GM23338 (cell line): ENCODE data around the gene ZDHHC11B. TPM values are rescaled to one million over a fixed set of nuclear protein-coding genes. Genes with fewer than 3 reads are reported as not detected.

ENCODE experiments used
- ATAC-seq: fragments of 200-7000 bp; cut with Tn5 transposase; 3 replicates; pipeline ENCODE4 v1.9.1; 2020
- DNase-seq: peaks from one replicate; pipeline ENCODE4 v3.0.0-alpha.2; 2015; ENCODE audit warnings: low spot score
- H2AFZ ChIP-seq: fragments of 200-600 bp; sonication (generic); 2 replicates; pipeline ENCODE4 v1.8.0; 2016; ENCODE audit warnings: antibody characterized with exemption, mild to moderate bottlenecking, moderate library complexity
- H3F3A ChIP-seq: fragments of 200-600 bp; sonication (generic); replicated peaks from 2 replicates; pipeline ENCODE4 v1.8.0; 2017; ENCODE audit warnings: antibody characterized with exemption, mixed run types, low read depth
- H3K27ac ChIP-seq: fragments of 200-600 bp; sonication (generic); 2 replicates; pipeline ENCODE4 v1.6.1; 2016; ENCODE audit warnings: low read depth
- H3K27me3 ChIP-seq: fragments of 200-600 bp; sonication (generic); 2 replicates; pipeline ENCODE4 v1.8.0; 2016; ENCODE audit warnings: mild to moderate bottlenecking, mixed run types, moderate library complexity; ENCODE audit not compliant: insufficient read depth
- H3K36me3 ChIP-seq: fragments of 200-600 bp; sonication (generic); 2 replicates; pipeline ENCODE4 v1.8.0; 2016; ENCODE audit warnings: mild to moderate bottlenecking; ENCODE audit not compliant: insufficient read depth
- H3K4me1 ChIP-seq: fragments of 200-600 bp; sonication (generic); 2 replicates; pipeline ENCODE4 v1.8.0; 2016; ENCODE audit warnings: mild to moderate bottlenecking, moderate library complexity; ENCODE audit not compliant: insufficient read depth
- H3K4me2 ChIP-seq: fragments of 200-600 bp; sonication (generic); 2 replicates; pipeline ENCODE4 v1.7.1; 2017; ENCODE audit warnings: mixed run types
- H3K4me3 ChIP-seq: fragments of 200-600 bp; sonication (generic); 2 replicates; pipeline ENCODE4 v1.6.1; 2016; ENCODE audit warnings: mixed run types
- H3K79me2 ChIP-seq: fragments of 200-600 bp; sonication (generic); replicated peaks from 2 replicates; pipeline ENCODE4 v1.8.0; 2017; ENCODE audit warnings: mild to moderate bottlenecking; ENCODE audit not compliant: insufficient read depth
- H3K9me2 ChIP-seq: fragments of 200-600 bp; sonication (generic); 2 replicates; pipeline ENCODE4 v1.8.0; 2017; ENCODE audit not compliant: insufficient read depth
- H4K20me1 ChIP-seq: fragments of 200-600 bp; sonication (generic); replicated peaks from 2 replicates; pipeline ENCODE4 v1.8.0; 2017; ENCODE audit warnings: mild to moderate bottlenecking; ENCODE audit not compliant: insufficient read depth
- H3K27ac Mint-ChIP-seq: 2 replicates; pipeline ENCODE4 v1.8.0; 2020; ENCODE audit warnings: inconsistent platforms, mild to moderate bottlenecking, moderate library complexity, mixed read lengths
- H3K27me3 Mint-ChIP-seq: 3 replicates; pipeline ENCODE4 v1.8.0; 2022; ENCODE audit warnings: low read depth, mild to moderate bottlenecking, moderate library complexity, mixed read lengths, inconsistent platforms; ENCODE audit not compliant: insufficient read depth, poor library complexity
- H3K36me3 Mint-ChIP-seq: 3 replicates; pipeline ENCODE4 v1.8.0; 2021; ENCODE audit warnings: low read depth, mild to moderate bottlenecking, inconsistent platforms, moderate library complexity, mixed read lengths
- H3K4me1 Mint-ChIP-seq: 3 replicates; pipeline ENCODE4 v1.8.0; 2020; ENCODE audit warnings: mild to moderate bottlenecking, inconsistent platforms, mixed read lengths
- H3K4me3 Mint-ChIP-seq: 3 replicates; pipeline ENCODE4 v1.8.0; 2021; ENCODE audit warnings: moderate library complexity, mild to moderate bottlenecking, inconsistent platforms, mixed read lengths
- H3K9me3 Mint-ChIP-seq: 3 replicates; pipeline ENCODE4 v1.8.0; 2020; ENCODE audit warnings: moderate library complexity, mild to moderate bottlenecking, inconsistent platforms, mixed read lengths
- CREB1 ChIP-seq: fragments of 250-450 bp; sonication (Bioruptor Pico); IDR thresholded peaks from 2 replicates; pipeline ENCODE4 v1.5.0; 2020; ENCODE audit warnings: low read depth, mild to moderate bottlenecking, moderate library complexity
- EZH2 ChIP-seq: fragments of 200-600 bp; sonication (generic); IDR thresholded peaks from one replicate; pipeline ENCODE4 v1.8.0; 2017; ENCODE audit warnings: antibody characterized with exemption, mild to moderate bottlenecking, low read depth; ENCODE audit not compliant: unreplicated experiment
- EZH2phosphoT487 ChIP-seq: fragments of 200-600 bp; sonication (generic); IDR thresholded peaks from one replicate; pipeline ENCODE4 v1.8.1; 2018; ENCODE audit warnings: antibody characterized with exemption; ENCODE audit not compliant: unreplicated experiment
- JUNB ChIP-seq: IDR thresholded peaks from one replicate; pipeline ENCODE4 v1.6.1; 2016; ENCODE audit warnings: antibody characterized with exemption; ENCODE audit not compliant: unreplicated experiment
- NANOG ChIP-seq: IDR thresholded peaks from 2 replicates; pipeline ENCODE4 v1.6.1; 2016; ENCODE audit warnings: antibody characterized with exemption, borderline replicate concordance
- POLR2AphosphoS5 ChIP-seq: IDR thresholded peaks from 2 replicates; pipeline ENCODE4 v1.6.1; 2016; ENCODE audit warnings: antibody characterized with exemption, low read depth
- STAT1 ChIP-seq: IDR thresholded peaks from one replicate; pipeline ENCODE4 v1.6.1; 2016; ENCODE audit warnings: antibody characterized with exemption; ENCODE audit not compliant: unreplicated experiment
- ZNF114 ChIP-seq: fragments of 250-450 bp; sonication (Bioruptor Pico); IDR thresholded peaks from 2 replicates; pipeline ENCODE4 v1.5.0; 2020; ENCODE audit warnings: mild to moderate bottlenecking, moderate library complexity
- ZNF331 ChIP-seq: fragments of 250-450 bp; sonication (Bioruptor Pico); IDR thresholded peaks from 2 replicates; pipeline ENCODE4 v1.5.0; 2020; ENCODE audit warnings: low read depth, mild to moderate bottlenecking, moderate library complexity
- polyA plus RNA-seq: library from polyadenylated mRNA; unstranded; fragments of >200 nt; fragmentation: Nextera tagmentation; extraction: Ambion mirVana; gene quantifications from 2 replicates; pipeline ENCODE4 v1.2.1, GENCODE V29; 2016
- total RNA-seq: library from RNA; depleted of rRNA; stranded (reverse); fragments of >200 nt; shearing (Covaris generic); gene quantifications from 2 replicates; pipeline ENCODE4 v1.2.3, GENCODE V29; 2014
- TF ChIP-seq, protein P1 (sequence below): fragments of 250-450 bp; sonication (Bioruptor Pico); IDR thresholded peaks from 2 replicates; pipeline ENCODE4 v1.5.0; 2020; ENCODE audit warnings: mild to moderate bottlenecking, moderate library complexity
- TF ChIP-seq, protein P2 (sequence below): IDR thresholded peaks from one replicate; pipeline ENCODE4 v1.6.1; 2018; ENCODE audit warnings: antibody characterized with exemption; ENCODE audit not compliant: unreplicated experiment
- TF ChIP-seq, protein P3 (sequence below): IDR thresholded peaks from 2 replicates; pipeline ENCODE4 v1.6.1; 2016; ENCODE audit warnings: antibody characterized with exemption
- TF ChIP-seq, protein P4 (sequence below), 2 experiments: fragments of 200-600 bp in 1 of 2; sonication (generic) in 1 of 2; conservative IDR thresholded peaks; 2 replicates each; pipeline versions ENCODE4 v1.5.1 to v1.6.1; 2016 to 2017; ENCODE audit warnings: antibody characterized with exemption in 2 of 2, low read depth in 2 of 2, mild to moderate bottlenecking in 2 of 2, moderate library complexity in 1 of 2

Gene ZDHHC11B
- total and polyA plus RNA-seq, 2 experiments from 2014 or later, result 0.89 to 1.2 TPM

GRCh38 chr5:675871-676698 lies 108.4 kb downstream of the ZDHHC11B start:
- no peak overlapping the region for H3K27ac ChIP-seq
- no peak for ATAC-seq
- no peak overlapping the region for H3K4me2 ChIP-seq
- no peaks in the 10 kb centered on the region for H3K4me1 ChIP-seq
- H3K27me3 Mint-ChIP-seq, result peaks cover 20% of the 10 kb centered on the region
- no peak for DNase-seq
- no peaks in the 10 kb centered on the region for H3K79me2 ChIP-seq
- no peak overlapping the region for H3K4me3 ChIP-seq
- no peak overlapping the region for H3K4me3 Mint-ChIP-seq
- H3K9me3 Mint-ChIP-seq, result peaks cover 2% of the 10 kb centered on the region; the same call in 1 of the 3 replicates
- H3K4me1 Mint-ChIP-seq, result peaks cover 6% of the 10 kb centered on the region
- H3F3A ChIP-seq, result no peaks in the 10 kb centered on the region
- H3K27ac Mint-ChIP-seq, result no peak overlapping the region
- 0 out of 2 replicates have a peak, but pooled peaks cover 4% of the 10 kb centered on the region for H3K27me3 ChIP-seq
- TF ChIP-seq POLR2AphosphoS5 (no peak), JUNB (no peak), EZH2 (no peak), CREB1 (CRISPR knock-in tag) (no peak), ZNF331 (CRISPR knock-in tag) (no peak), EZH2phosphoT487 (no peak), NANOG (no peak), STAT1 (no peak), ZNF114 (no peak)
- TF ChIP-seq, protein P1, sequence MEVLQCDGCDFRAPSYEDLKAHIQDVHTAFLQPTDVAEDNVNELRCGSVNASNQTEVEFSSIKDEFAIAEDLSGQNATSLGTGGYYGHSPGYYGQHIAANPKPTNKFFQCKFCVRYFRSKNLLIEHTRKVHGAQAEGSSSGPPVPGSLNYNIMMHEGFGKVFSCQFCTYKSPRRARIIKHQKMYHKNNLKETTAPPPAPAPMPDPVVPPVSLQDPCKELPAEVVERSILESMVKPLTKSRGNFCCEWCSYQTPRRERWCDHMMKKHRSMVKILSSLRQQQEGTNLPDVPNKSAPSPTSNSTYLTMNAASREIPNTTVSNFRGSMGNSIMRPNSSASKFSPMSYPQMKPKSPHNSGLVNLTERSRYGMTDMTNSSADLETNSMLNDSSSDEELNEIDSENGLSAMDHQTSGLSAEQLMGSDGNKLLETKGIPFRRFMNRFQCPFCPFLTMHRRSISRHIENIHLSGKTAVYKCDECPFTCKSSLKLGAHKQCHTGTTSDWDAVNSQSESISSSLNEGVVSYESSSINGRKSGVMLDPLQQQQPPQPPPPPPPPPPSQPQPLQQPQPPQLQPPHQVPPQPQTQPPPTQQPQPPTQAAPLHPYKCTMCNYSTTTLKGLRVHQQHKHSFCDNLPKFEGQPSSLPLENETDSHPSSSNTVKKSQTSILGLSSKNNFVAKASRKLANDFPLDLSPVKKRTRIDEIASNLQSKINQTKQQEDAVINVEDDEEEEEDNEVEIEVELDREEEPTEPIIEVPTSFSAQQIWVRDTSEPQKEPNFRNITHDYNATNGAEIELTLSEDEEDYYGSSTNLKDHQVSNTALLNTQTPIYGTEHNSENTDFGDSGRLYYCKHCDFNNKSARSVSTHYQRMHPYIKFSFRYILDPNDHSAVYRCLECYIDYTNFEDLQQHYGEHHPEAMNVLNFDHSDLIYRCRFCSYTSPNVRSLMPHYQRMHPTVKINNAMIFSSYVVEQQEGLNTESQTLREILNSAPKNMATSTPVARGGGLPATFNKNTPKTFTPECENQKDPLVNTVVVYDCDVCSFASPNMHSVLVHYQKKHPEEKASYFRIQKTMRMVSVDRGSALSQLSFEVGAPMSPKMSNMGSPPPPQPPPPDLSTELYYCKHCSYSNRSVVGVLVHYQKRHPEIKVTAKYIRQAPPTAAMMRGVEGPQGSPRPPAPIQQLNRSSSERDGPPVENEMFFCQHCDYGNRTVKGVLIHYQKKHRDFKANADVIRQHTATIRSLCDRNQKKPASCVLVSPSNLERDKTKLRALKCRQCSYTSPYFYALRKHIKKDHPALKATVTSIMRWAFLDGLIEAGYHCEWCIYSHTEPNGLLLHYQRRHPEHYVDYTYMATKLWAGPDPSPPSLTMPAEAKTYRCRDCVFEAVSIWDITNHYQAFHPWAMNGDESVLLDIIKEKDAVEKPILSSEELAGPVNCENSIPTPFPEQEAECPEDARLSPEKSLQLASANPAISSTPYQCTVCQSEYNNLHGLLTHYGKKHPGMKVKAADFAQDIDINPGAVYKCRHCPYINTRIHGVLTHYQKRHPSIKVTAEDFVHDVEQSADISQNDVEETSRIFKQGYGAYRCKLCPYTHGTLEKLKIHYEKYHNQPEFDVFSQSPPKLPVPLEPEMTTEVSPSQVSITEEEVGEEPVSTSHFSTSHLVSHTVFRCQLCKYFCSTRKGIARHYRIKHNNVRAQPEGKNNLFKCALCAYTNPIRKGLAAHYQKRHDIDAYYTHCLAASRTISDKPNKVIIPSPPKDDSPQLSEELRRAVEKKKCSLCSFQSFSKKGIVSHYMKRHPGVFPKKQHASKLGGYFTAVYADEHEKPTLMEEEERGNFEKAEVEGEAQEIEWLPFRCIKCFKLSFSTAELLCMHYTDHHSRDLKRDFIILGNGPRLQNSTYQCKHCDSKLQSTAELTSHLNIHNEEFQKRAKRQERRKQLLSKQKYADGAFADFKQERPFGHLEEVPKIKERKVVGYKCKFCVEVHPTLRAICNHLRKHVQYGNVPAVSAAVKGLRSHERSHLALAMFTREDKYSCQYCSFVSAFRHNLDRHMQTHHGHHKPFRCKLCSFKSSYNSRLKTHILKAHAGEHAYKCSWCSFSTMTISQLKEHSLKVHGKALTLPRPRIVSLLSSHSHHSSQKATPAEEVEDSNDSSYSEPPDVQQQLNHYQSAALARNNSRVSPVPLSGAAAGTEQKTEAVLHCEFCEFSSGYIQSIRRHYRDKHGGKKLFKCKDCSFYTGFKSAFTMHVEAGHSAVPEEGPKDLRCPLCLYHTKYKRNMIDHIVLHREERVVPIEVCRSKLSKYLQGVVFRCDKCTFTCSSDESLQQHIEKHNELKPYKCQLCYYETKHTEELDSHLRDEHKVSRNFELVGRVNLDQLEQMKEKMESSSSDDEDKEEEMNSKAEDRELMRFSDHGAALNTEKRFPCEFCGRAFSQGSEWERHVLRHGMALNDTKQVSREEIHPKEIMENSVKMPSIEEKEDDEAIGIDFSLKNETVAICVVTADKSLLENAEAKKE, result no peak
- TF ChIP-seq, protein P2, sequence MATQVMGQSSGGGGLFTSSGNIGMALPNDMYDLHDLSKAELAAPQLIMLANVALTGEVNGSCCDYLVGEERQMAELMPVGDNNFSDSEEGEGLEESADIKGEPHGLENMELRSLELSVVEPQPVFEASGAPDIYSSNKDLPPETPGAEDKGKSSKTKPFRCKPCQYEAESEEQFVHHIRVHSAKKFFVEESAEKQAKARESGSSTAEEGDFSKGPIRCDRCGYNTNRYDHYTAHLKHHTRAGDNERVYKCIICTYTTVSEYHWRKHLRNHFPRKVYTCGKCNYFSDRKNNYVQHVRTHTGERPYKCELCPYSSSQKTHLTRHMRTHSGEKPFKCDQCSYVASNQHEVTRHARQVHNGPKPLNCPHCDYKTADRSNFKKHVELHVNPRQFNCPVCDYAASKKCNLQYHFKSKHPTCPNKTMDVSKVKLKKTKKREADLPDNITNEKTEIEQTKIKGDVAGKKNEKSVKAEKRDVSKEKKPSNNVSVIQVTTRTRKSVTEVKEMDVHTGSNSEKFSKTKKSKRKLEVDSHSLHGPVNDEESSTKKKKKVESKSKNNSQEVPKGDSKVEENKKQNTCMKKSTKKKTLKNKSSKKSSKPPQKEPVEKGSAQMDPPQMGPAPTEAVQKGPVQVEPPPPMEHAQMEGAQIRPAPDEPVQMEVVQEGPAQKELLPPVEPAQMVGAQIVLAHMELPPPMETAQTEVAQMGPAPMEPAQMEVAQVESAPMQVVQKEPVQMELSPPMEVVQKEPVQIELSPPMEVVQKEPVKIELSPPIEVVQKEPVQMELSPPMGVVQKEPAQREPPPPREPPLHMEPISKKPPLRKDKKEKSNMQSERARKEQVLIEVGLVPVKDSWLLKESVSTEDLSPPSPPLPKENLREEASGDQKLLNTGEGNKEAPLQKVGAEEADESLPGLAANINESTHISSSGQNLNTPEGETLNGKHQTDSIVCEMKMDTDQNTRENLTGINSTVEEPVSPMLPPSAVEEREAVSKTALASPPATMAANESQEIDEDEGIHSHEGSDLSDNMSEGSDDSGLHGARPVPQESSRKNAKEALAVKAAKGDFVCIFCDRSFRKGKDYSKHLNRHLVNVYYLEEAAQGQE, result no peak
- TF ChIP-seq, protein P3, sequence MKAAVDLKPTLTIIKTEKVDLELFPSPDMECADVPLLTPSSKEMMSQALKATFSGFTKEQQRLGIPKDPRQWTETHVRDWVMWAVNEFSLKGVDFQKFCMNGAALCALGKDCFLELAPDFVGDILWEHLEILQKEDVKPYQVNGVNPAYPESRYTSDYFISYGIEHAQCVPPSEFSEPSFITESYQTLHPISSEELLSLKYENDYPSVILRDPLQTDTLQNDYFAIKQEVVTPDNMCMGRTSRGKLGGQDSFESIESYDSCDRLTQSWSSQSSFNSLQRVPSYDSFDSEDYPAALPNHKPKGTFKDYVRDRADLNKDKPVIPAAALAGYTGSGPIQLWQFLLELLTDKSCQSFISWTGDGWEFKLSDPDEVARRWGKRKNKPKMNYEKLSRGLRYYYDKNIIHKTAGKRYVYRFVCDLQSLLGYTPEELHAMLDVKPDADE, result no peak
- TF ChIP-seq, protein P4, sequence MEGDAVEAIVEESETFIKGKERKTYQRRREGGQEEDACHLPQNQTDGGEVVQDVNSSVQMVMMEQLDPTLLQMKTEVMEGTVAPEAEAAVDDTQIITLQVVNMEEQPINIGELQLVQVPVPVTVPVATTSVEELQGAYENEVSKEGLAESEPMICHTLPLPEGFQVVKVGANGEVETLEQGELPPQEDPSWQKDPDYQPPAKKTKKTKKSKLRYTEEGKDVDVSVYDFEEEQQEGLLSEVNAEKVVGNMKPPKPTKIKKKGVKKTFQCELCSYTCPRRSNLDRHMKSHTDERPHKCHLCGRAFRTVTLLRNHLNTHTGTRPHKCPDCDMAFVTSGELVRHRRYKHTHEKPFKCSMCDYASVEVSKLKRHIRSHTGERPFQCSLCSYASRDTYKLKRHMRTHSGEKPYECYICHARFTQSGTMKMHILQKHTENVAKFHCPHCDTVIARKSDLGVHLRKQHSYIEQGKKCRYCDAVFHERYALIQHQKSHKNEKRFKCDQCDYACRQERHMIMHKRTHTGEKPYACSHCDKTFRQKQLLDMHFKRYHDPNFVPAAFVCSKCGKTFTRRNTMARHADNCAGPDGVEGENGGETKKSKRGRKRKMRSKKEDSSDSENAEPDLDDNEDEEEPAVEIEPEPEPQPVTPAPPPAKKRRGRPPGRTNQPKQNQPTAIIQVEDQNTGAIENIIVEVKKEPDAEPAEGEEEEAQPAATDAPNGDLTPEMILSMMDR (conservative IDR thresholded peaks at IDR 0.05; ENCODE audit: low read depth in 2 of 2), result no peak
- H4K20me1 ChIP-seq, result 0 out of 2 replicates have a peak, but pooled peaks cover 2% of the 10 kb centered on the region
- H3K36me3 ChIP-seq, result no peaks in the 10 kb centered on the region
- H3K36me3 Mint-ChIP-seq, result no peaks in the 10 kb centered on the region; the same call in 2 of the 3 replicates
- no peak overlapping the region for H2AFZ ChIP-seq
- H3K9me2 ChIP-seq, result no peaks in the 10 kb centered on the region
